ENCODE results near the gene IKZF5.

IKZF5 gene, protein sequence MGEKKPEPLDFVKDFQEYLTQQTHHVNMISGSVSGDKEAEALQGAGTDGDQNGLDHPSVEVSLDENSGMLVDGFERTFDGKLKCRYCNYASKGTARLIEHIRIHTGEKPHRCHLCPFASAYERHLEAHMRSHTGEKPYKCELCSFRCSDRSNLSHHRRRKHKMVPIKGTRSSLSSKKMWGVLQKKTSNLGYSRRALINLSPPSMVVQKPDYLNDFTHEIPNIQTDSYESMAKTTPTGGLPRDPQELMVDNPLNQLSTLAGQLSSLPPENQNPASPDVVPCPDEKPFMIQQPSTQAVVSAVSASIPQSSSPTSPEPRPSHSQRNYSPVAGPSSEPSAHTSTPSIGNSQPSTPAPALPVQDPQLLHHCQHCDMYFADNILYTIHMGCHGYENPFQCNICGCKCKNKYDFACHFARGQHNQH

GRCh38 chr10:123008355-123009104 lies at the start of gene IKZF5, which contains the start of gene ACADSB:
Gene IKZF5, minus strand, starts transcription at chr10:123008795. Its CDS starts 10,170 bp downstream, at chr10:122998625.
Gene ACADSB, plus strand, starts transcription at chr10:123009006. Its CDS starts 24 bp downstream, at chr10:123009030.
- Histone ChIP-seq H3K27me3 (ENCODE audit: control insufficient read depth, low read length) (no peaks in the 10 kb centered on the region), H3K9me3 (ENCODE audit: control insufficient read depth, insufficient read depth, low read length) (no peaks in the 10 kb centered on the region), H3K27ac (ENCODE audit: low read depth, low read length) (peak within 1 kb of the TSS; percentile 51), H3K4me2 (ENCODE audit: low read length) (peak within 1 kb of the TSS; percentile 91), H3F3A (ENCODE audit: control insufficient read depth, insufficient read depth) (no peaks in the 10 kb centered on the region), H3K4me3 (ENCODE audit: low read length) (peak within 1 kb of the TSS; percentile 99), H3K36me3 (ENCODE audit: control insufficient read depth, low read length) (peaks cover 33% of the 10 kb centered on the region), H4K20me1 (ENCODE audit: control insufficient read depth, insufficient read depth, low read depth, low read length) (peaks cover 14% of the 10 kb centered on the region), H3K4me1 (ENCODE audit: control insufficient read depth, low read length) (peaks cover 28% of the 10 kb centered on the region), H3K79me2 (ENCODE audit: control insufficient read depth, low read length) (peaks cover 59% of the 10 kb centered on the region), H3K9me2 (replicated peaks; ENCODE audit: control insufficient read depth, low read length) (no peaks in the 10 kb centered on the region)
- no peak for TF ChIP-seq CTCF (IDR thresholded peaks at IDR 0.05; ENCODE audit: low read depth, low read length, poor library complexity, severe bottlenecking)
- no peak for TF ChIP-seq EZH2phosphoT487 (IDR thresholded peaks at IDR 0.05; ENCODE audit: borderline replicate concordance, low read length)

DNA sequence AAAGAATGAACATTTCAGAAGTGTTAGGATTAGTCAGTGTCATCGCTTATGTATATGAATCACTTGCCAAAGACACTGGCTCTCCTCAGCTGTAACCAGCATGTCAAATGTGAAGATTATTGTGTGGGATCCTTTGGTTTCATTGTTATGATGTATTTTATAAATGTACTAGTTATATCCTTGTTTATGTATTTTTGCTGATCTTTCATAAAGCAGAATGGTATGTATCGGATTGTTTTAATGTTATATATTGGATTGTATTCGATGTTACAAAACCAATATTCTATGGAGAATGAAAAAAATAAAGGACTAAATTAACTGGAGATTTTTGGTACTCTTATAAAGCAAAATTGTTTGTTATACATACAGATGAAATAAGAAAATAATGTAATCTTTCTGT lies 49.4 kb upstream of the IKZF5 start:
- no peak for TF ChIP-seq CTCF (IDR thresholded peaks at IDR 0.05; ENCODE audit: low read depth, low read length, poor library complexity, severe bottlenecking)
- TF ChIP-seq EZH2phosphoT487 (IDR thresholded peaks at IDR 0.05; ENCODE audit: borderline replicate concordance, low read length): no peak
- Histone ChIP-seq H3K4me1 (ENCODE audit: control insufficient read depth, low read length) (no peaks in the 10 kb centered on the region), H3K27ac (ENCODE audit: low read depth, low read length) (no peak overlapping the region), H3K79me2 (ENCODE audit: control insufficient read depth, low read length) (no peaks in the 10 kb centered on the region), H3F3A (ENCODE audit: control insufficient read depth, insufficient read depth) (no peaks in the 10 kb centered on the region), H3K4me3 (ENCODE audit: low read length) (no peak overlapping the region), H3K9me2 (replicated peaks; ENCODE audit: control insufficient read depth, low read length) (no peaks in the 10 kb centered on the region), H3K9me3 (ENCODE audit: control insufficient read depth, insufficient read depth, low read length) (no peaks in the 10 kb centered on the region), H3K36me3 (ENCODE audit: control insufficient read depth, low read length) (no peaks in the 10 kb centered on the region), H4K20me1 (ENCODE audit: control insufficient read depth, insufficient read depth, low read depth, low read length) (no peaks in the 10 kb centered on the region), H3K27me3 (ENCODE audit: control insufficient read depth, low read length) (no peaks in the 10 kb centered on the region), H3K4me2 (ENCODE audit: low read length) (no peak overlapping the region)

- peaks cover 10% of the 10 kb centered on the region for H3K4me1 ChIP-seq (ENCODE audit: control insufficient read depth, low read length)
- H3K9me2 ChIP-seq (replicated peaks; ENCODE audit: control insufficient read depth, low read length): no peaks in the 10 kb centered on the region
- H4K20me1 ChIP-seq (ENCODE audit: control insufficient read depth, insufficient read depth, low read depth, low read length): no peaks in the 10 kb centered on the region
- no peak overlapping the region for H3K4me3 ChIP-seq (ENCODE audit: low read length)
- H3K36me3 ChIP-seq (ENCODE audit: control insufficient read depth, low read length): no peaks in the 10 kb centered on the region
- H3K4me2 ChIP-seq (ENCODE audit: low read length): no peak overlapping the region
- no peak overlapping the region for H3K27ac ChIP-seq (ENCODE audit: low read depth, low read length)
- TF ChIP-seq EZH2phosphoT487 (IDR thresholded peaks at IDR 0.05; ENCODE audit: borderline replicate concordance, low read length): no peak
- TF ChIP-seq CTCF (IDR thresholded peaks at IDR 0.05; ENCODE audit: low read depth, low read length, poor library complexity, severe bottlenecking): no peak
- no peaks in the 10 kb centered on the region for H3F3A ChIP-seq (ENCODE audit: control insufficient read depth, insufficient read depth)
- H3K27me3 ChIP-seq (ENCODE audit: control insufficient read depth, low read length): no peaks in the 10 kb centered on the region
- no peaks in the 10 kb centered on the region for H3K9me3 ChIP-seq (ENCODE audit: control insufficient read depth, insufficient read depth, low read length)
- H3K79me2 ChIP-seq (ENCODE audit: control insufficient read depth, low read length): no peaks in the 10 kb centered on the region
Observed at GRCh38 chr10:123045961-123046731, 37.6 kb upstream of the IKZF5 start.

Measured in DOHH2 (cell line).